SU-DHL-6 (cell line): ENCODE data around the gene ARHGAP22.
"Not testable (repeated sequence)": the region's sequence is repeated elsewhere in the genome, so short reads cannot be mapped to it uniquely, and the experiment has no call there.

Experiments used
- H2AFZ ChIP-seq: fragments of 200-600 bp; sonication (generic); 2 replicates; pipeline ENCODE4 v1.6.1; 2014; ENCODE audit warnings: low read depth, mild to moderate bottlenecking, moderate library complexity, mixed read lengths, antibody characterized with exemption, low read length; ENCODE audit not compliant: severe bottlenecking
- H3F3A ChIP-seq: fragments of 200-600 bp; shearing (Covaris generic); 2 replicates; pipeline ENCODE4 v1.6.0; 2016; ENCODE audit warnings: antibody characterized with exemption, mild to moderate bottlenecking; ENCODE audit not compliant: insufficient read depth
- H3K27ac ChIP-seq: fragments of 200-600 bp; sonication (generic); 2 replicates; pipeline ENCODE4 v1.5.1; 2016; ENCODE audit warnings: low read depth, mild to moderate bottlenecking, low read length, moderate library complexity, mixed read lengths
- H3K27me3 ChIP-seq: fragments of 200-600 bp; sonication (generic), shearing (Covaris generic); 2 replicates; pipeline ENCODE4 v1.6.0; 2014; ENCODE audit warnings: mild to moderate bottlenecking, low read length
- H3K36me3 ChIP-seq: fragments of 200-600 bp; sonication (generic); 2 replicates; pipeline ENCODE4 v1.6.1; 2014; ENCODE audit warnings: mild to moderate bottlenecking, low read length, mixed read lengths
- H3K4me2 ChIP-seq: fragments of 300-600, 200-600 bp; shearing (Covaris generic), sonication (generic); 2 replicates; pipeline ENCODE4 v1.6.0; 2014; ENCODE audit warnings: low read length, low read depth, mild to moderate bottlenecking; ENCODE audit not compliant: poor library complexity, severe bottlenecking
- H3K4me3 ChIP-seq: fragments of 200-600 bp; sonication (generic); 2 replicates; pipeline ENCODE4 v1.5.1; 2014; ENCODE audit warnings: antibody characterized with exemption, low read length, mild to moderate bottlenecking, mixed read lengths; ENCODE audit not compliant: insufficient read depth, poor library complexity, severe bottlenecking
- H3K79me2 ChIP-seq: fragments of 200-600 bp; sonication (generic); 2 replicates; pipeline ENCODE4 v1.6.1; 2014; ENCODE audit warnings: mild to moderate bottlenecking, low read length, moderate library complexity; ENCODE audit not compliant: insufficient read depth
- H3K9ac ChIP-seq: fragments of 200-600 bp; sonication (generic); 2 replicates; pipeline ENCODE4 v1.7.0; 2014; ENCODE audit warnings: mild to moderate bottlenecking, low read length
- H3K9me2 ChIP-seq: fragments of 200-600 bp; sonication (generic); replicated peaks from 2 replicates; pipeline ENCODE4 v1.6.1; 2014; ENCODE audit warnings: low read length; ENCODE audit not compliant: insufficient read depth
- H3K9me3 ChIP-seq: fragments of 200-600 bp; sonication (generic); 2 replicates; pipeline ENCODE4 v1.6.1; 2014; ENCODE audit warnings: low read length, mixed read lengths; ENCODE audit not compliant: insufficient read depth
- H4K20me1 ChIP-seq: fragments of 200-600 bp; sonication (generic); 2 replicates; pipeline ENCODE4 v1.6.1; 2014; ENCODE audit warnings: low read depth, mild to moderate bottlenecking, antibody characterized with exemption, low read length, moderate library complexity, mixed read lengths
- EZH2phosphoT487 ChIP-seq: fragments of 200-600 bp; sonication (generic), shearing (Covaris generic); conservative IDR thresholded peaks from 2 replicates; pipeline ENCODE4 v1.6.1; 2018; ENCODE audit warnings: mild to moderate bottlenecking, antibody characterized with exemption, low read length, moderate library complexity, mixed read lengths
- TF ChIP-seq, protein P1 (sequence below): fragments of 200-600 bp; sonication (generic); IDR thresholded peaks from one replicate; pipeline ENCODE4 v1.5.1; 2017; ENCODE audit warnings: antibody characterized with exemption, mild to moderate bottlenecking, low read length, moderate library complexity; ENCODE audit not compliant: insufficient read depth, poor library complexity, severe bottlenecking

The ARHGAP22 gene

DNA sequence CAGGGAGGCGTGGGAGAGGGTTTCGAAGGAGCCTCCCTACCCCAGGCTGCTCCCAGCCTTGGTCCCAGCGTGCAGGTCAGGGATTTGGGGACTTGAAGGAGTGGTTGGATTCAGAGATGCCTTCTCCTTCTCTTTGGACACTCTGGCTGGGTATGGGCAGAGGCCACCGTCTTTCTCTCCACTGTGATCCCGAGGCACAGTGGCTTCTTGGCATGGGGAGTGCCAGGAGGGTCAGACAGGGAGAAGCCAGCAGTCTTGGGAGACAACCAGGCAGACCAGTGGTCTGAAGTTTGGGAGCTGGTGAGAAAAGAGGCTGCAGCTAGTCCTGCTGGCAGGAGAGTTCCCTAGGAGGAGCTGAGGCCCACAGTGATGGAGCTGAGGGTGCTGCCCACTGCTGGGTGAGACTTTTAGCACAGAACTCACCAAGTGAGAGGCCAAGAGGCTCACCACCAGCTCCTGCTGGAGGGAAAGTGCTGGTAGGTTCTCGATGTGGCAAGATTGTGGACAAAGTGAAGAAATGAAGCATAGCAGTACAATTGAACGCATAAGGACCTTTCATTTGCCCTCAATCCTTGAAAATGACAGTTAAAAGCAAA is 44.6 kb upstream of the ARHGAP22 start:
- no peaks in the 10 kb centered on the region for H3K27me3 ChIP-seq
- H3K27ac ChIP-seq: no peak overlapping the region
- no peak overlapping the region for H3K9ac ChIP-seq
- no peaks in the 10 kb centered on the region for H3F3A ChIP-seq
- no peak for TF ChIP-seq EZH2phosphoT487
- TF ChIP-seq, protein P1, sequence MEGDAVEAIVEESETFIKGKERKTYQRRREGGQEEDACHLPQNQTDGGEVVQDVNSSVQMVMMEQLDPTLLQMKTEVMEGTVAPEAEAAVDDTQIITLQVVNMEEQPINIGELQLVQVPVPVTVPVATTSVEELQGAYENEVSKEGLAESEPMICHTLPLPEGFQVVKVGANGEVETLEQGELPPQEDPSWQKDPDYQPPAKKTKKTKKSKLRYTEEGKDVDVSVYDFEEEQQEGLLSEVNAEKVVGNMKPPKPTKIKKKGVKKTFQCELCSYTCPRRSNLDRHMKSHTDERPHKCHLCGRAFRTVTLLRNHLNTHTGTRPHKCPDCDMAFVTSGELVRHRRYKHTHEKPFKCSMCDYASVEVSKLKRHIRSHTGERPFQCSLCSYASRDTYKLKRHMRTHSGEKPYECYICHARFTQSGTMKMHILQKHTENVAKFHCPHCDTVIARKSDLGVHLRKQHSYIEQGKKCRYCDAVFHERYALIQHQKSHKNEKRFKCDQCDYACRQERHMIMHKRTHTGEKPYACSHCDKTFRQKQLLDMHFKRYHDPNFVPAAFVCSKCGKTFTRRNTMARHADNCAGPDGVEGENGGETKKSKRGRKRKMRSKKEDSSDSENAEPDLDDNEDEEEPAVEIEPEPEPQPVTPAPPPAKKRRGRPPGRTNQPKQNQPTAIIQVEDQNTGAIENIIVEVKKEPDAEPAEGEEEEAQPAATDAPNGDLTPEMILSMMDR: no peak
- no peak overlapping the region for H3K4me2 ChIP-seq
- H4K20me1 ChIP-seq: no peaks in the 10 kb centered on the region
- no peak overlapping the region for H2AFZ ChIP-seq
- no peaks in the 10 kb centered on the region for H3K36me3 ChIP-seq
- no peaks in the 10 kb centered on the region for H3K9me3 ChIP-seq
- no peak overlapping the region for H3K4me3 ChIP-seq
- H3K79me2 ChIP-seq: no peaks in the 10 kb centered on the region
- H3K9me2 ChIP-seq: no peaks in the 10 kb centered on the region

- no peak overlapping the region for H2AFZ ChIP-seq
- no peaks in the 10 kb centered on the region for H3K9me3 ChIP-seq
- no peaks in the 10 kb centered on the region for H3F3A ChIP-seq
- no peaks in the 10 kb centered on the region for H3K9me2 ChIP-seq
- no peaks in the 10 kb centered on the region for H4K20me1 ChIP-seq
- H3K9ac ChIP-seq: no peak overlapping the region
- H3K4me3 ChIP-seq: no peak overlapping the region
- H3K27me3 ChIP-seq: no peaks in the 10 kb centered on the region
- no peak overlapping the region for H3K27ac ChIP-seq
- TF ChIP-seq EZH2phosphoT487: no peak
- TF ChIP-seq, protein P1: no peak
- no peaks in the 10 kb centered on the region for H3K36me3 ChIP-seq
- H3K4me2 ChIP-seq: no peak overlapping the region
- no peaks in the 10 kb centered on the region for H3K79me2 ChIP-seq
These were observed 43.5 kb upstream of the ARHGAP22 start for GRCh38 chr10:48648172-48648942.

GRCh38 chr10:48647073-48647472 is 42.2 kb upstream of the ARHGAP22 start:
- H3K9me2 ChIP-seq, H3K9me3 ChIP-seq, H3K36me3 ChIP-seq, H3F3A ChIP-seq, H3K4me2 ChIP-seq, H3K27ac ChIP-seq, H4K20me1 ChIP-seq, H3K27me3 ChIP-seq, H3K9ac ChIP-seq, H3K4me3 ChIP-seq, H3K79me2 ChIP-seq, H2AFZ ChIP-seq: not testable (repeated sequence)

DNA sequence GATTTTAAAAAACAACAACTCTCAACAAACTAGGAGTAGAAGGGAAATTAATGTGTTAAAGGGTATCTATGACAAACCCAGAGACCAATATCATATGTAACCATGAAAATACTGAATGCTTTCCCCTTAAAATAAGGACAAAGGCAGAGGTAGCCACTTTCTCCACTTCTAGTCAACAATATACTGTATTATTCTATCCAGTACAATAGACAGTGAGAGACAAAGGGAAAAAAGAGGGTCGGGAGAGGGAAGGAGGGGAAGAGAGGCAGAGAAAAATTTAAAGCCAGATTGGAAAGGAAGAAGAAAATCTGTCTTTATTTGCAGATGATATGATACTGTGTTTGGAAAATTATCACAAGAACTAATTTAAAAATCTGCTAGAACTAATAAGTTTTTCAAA is 40.7 kb upstream of the ARHGAP22 start:
- no peaks in the 10 kb centered on the region for H3K27me3 ChIP-seq
- H3K79me2 ChIP-seq: no peaks in the 10 kb centered on the region
- no peak for TF ChIP-seq EZH2phosphoT487
- TF ChIP-seq, protein P1: no peak
- no peak overlapping the region for H3K9ac ChIP-seq
- no peaks in the 10 kb centered on the region for H3K9me2 ChIP-seq
- H3K4me3 ChIP-seq: no peak overlapping the region
- no peak overlapping the region for H3K27ac ChIP-seq
- H3F3A ChIP-seq: no peaks in the 10 kb centered on the region
- H3K9me3 ChIP-seq: no peaks in the 10 kb centered on the region
- H4K20me1 ChIP-seq: no peaks in the 10 kb centered on the region
- H3K4me2 ChIP-seq: no peak overlapping the region
- H2AFZ ChIP-seq: no peak overlapping the region
- peaks cover 5% of the 10 kb centered on the region; the same call in 1 of the 2 replicates for H3K36me3 ChIP-seq

DNA sequence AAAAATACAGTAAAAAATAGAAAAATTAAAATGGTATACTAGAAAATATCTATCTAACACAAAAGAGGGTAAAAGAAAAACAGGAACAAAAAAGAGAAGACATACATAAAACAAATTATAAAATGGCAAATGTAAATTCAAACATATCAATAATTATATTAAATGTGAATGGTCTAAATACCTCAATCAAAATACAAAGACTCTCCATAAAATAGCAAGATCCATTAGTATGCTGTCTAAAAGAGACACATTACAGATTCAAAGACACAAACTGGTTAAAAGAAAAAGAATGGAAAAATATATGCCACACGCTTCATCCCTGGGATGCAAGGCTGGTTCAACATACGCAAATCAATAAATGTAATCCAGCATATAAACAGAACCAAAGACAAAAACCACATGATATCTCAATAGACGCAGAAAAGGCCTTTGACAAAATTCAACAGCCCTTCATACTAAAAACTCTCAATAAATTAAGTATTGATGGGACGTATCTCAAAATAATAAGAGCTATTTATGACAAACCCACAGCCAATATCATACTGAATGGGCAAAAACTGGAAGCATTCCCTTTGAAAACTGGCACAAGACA is 36.3 kb upstream of the ARHGAP22 start:
- not testable (repeated sequence) for H2AFZ ChIP-seq, H3K9ac ChIP-seq, H3K4me2 ChIP-seq, H3K9me2 ChIP-seq, H3K79me2 ChIP-seq, H3K27ac ChIP-seq, H3K27me3 ChIP-seq, H3K36me3 ChIP-seq, H4K20me1 ChIP-seq, H3K4me3 ChIP-seq, H3K9me3 ChIP-seq, H3F3A ChIP-seq
